Panc1 (cell line): ENCODE results near the gene SKI. TPM values are rescaled to one million over a fixed set of nuclear protein-coding genes. Genes with fewer than 3 reads are reported as not detected.

Source experiments
- ATAC-seq: fragments of 200-7000 bp; cut with Tn5 transposase; 2 replicates; pipeline ENCODE4 v1.9.1; 2020; ENCODE audit warnings: mild to moderate bottlenecking, moderate library complexity
- BruUV-seq: library from RNA; stranded (reverse); fragments of 400-500 nt; replicated peaks from 2 replicates; lab custom pipeline; 2021; lab: Mats Ljungman, UMichigan
- CTCF ChIA-PET: fragments of 300-600 bp; sonication (Branson Sonifier 250); formaldehyde crosslinking; loops from one replicate; lab custom pipeline; 2022; ENCODE audit warnings: antibody characterized with exemption; lab: Charles Lee
- POLR2A ChIA-PET: fragments of 300-600 bp; sonication (Branson Sonifier 250); formaldehyde crosslinking; loops from one replicate; lab custom pipeline; 2022; ENCODE audit warnings: antibody characterized with exemption; lab: Charles Lee
- DNase-seq: peaks from one replicate; pipeline ENCODE4 v3.0.0-alpha.2; 2010; ENCODE audit warnings: low read depth, low spot score
- H3K27ac ChIP-seq: 2 replicates; pipeline ENCODE4 v1.5.1; 2011; ENCODE audit warnings: mild to moderate bottlenecking, low read length, inconsistent platforms
- H3K27me3 ChIP-seq: fragments of 200-500 bp; sonication (Bioruptor generic); 2 replicates; pipeline ENCODE4 v1.6.0; 2014; ENCODE audit warnings: low read length, inconsistent platforms; ENCODE audit not compliant: control insufficient read depth, insufficient read depth
- H3K36me3 ChIP-seq: fragments of 200-500 bp; sonication (Bioruptor generic); 2 replicates; pipeline ENCODE4 v1.5.1; 2014; ENCODE audit warnings: inconsistent platforms, mild to moderate bottlenecking, low read length, moderate library complexity; ENCODE audit not compliant: control insufficient read depth, insufficient read depth
- H3K4me1 ChIP-seq: 2 replicates; pipeline ENCODE4 v1.5.1; 2011; ENCODE audit warnings: inconsistent platforms, mild to moderate bottlenecking, low read length, moderate library complexity; ENCODE audit not compliant: control insufficient read depth, insufficient read depth
- H3K4me3 ChIP-seq, 2 experiments: 2 replicates each; pipeline ENCODE4 v1.5.1; 2011 to 2012; ENCODE audit warnings: low read depth in 2 of 2, low read length in 2 of 2, mild to moderate bottlenecking in 2 of 2, inconsistent platforms in 1 of 2, moderate library complexity in 1 of 2
- H3K9me3 ChIP-seq: fragments of 200-500 bp; sonication (Bioruptor generic); 2 replicates; pipeline ENCODE4 v1.5.1; 2014; ENCODE audit warnings: low read depth, mild to moderate bottlenecking, inconsistent platforms, low read length, moderate library complexity; ENCODE audit not compliant: control insufficient read depth, insufficient read depth
- CTCF ChIP-seq: fragments of 450-650 bp; IDR thresholded peaks from 2 replicates; pipeline ENCODE4 v1.5.1; 2017; ENCODE audit warnings: mild to moderate bottlenecking
- POLR2AphosphoS5 ChIP-seq: IDR thresholded peaks from 2 replicates; pipeline ENCODE4 v1.6.1; 2012; ENCODE audit warnings: mild to moderate bottlenecking, low read depth, low read length, moderate library complexity
- REST ChIP-seq, 2 experiments: IDR thresholded peaks; 2 replicates each; pipeline ENCODE4 v1.6.1; 2011 to 2012; ENCODE audit warnings: low read depth in 2 of 2, control low read depth in 1 of 2, low read length in 1 of 2, mild to moderate bottlenecking in 1 of 2, moderate library complexity in 1 of 2; ENCODE audit not compliant: insufficient read depth in 1 of 2
- SIN3A ChIP-seq: IDR thresholded peaks from 2 replicates; pipeline ENCODE4 v1.6.1; 2012; ENCODE audit warnings: low read depth, mild to moderate bottlenecking, low read length, moderate library complexity, borderline replicate concordance; ENCODE audit not compliant: insufficient read depth
- TCF7L2 ChIP-seq: IDR thresholded peaks from 2 replicates; pipeline ENCODE4 v1.6.1; 2011; ENCODE audit warnings: mild to moderate bottlenecking, low read depth, low read length, inconsistent platforms
- in situ Hi-C: cut with HindIII; loops from 2 replicates; pipeline ENCODE4 v1.10.0; 2016; ENCODE audit warnings: low sequenced_read_pairs, low pct_unique_long_range_greater_than_20kb
- intact Hi-C: fragments of 100-400 bp; cut with micrococcal nuclease; formaldehyde crosslinking; loops from one replicate; pipeline ENCODE4 v1.10.0; 2022; ENCODE audit not compliant: unreplicated experiment
- total RNA-seq: library from RNA; stranded (reverse); gene quantifications from one replicate; pipeline ENCODE4 v1.2.1, GENCODE V29; 2021; ENCODE audit not compliant: unreplicated experiment

The SKI gene
- total RNA-seq, 1 experiment from 2014 or later: 63.2 TPM

GRCh38 chr1:2224631-2225428, 3.3 kb upstream of the SKI start:
- CTCF ChIA-PET: interaction anchor here (0.7 to 1.1 kb wide), 2 partner anchors 30 to 157 kb away, joined by 3 read pairs; partner anchors contain the start of gene FAAP20
- no peak for TF ChIP-seq POLR2AphosphoS5
- TF ChIP-seq SIN3A: no peak
- no peak for TF ChIP-seq REST (IDR thresholded peaks at IDR 0.05; ENCODE audit: insufficient read depth in 1 of 2, low read depth in 2 of 2, low read length in 1 of 2)
- no peak for TF ChIP-seq TCF7L2
- no peak for TF ChIP-seq CTCF
- peaks cover 6% of the 10 kb centered on the region for H3K4me1 ChIP-seq
- TSS peak; percentile 91 for BruUV-seq
- no peaks in the 10 kb centered on the region for H3K27me3 ChIP-seq
- in situ Hi-C loops: no loop called here
- peaks cover 2% of the 10 kb centered on the region; the same call in 1 of the 2 replicates for H3K36me3 ChIP-seq
- no peak overlapping the region for H3K27ac ChIP-seq
- no peaks in the 10 kb centered on the region for H3K9me3 ChIP-seq
- DNase-seq (no peak), ATAC-seq (no peak)
- no peak overlapping the region for H3K4me3 ChIP-seq
- POLR2A ChIA-PET: no interaction called here
- intact Hi-C loops: no loop called here

GRCh38 chr1:2226525-2227345, 1.4 kb upstream of the SKI start:
- ATAC-seq (peak; percentile 1; the same call in 1 of the 2 replicates), DNase-seq (no peak)
- TF ChIP-seq REST (IDR thresholded peaks at IDR 0.05; ENCODE audit: insufficient read depth in 1 of 2, low read depth in 2 of 2, low read length in 1 of 2) (no peak), CTCF (no peak), TCF7L2 (no peak), SIN3A (no peak), POLR2AphosphoS5 (no peak; the same call in 1 of the 2 replicates)
- peak overlapping the region; percentile 58 to 61 for H3K4me3 ChIP-seq
- peaks cover 6% of the 10 kb centered on the region for H3K4me1 ChIP-seq
- BruUV-seq: no TSS peak
- H3K9me3 ChIP-seq: no peaks in the 10 kb centered on the region
- POLR2A ChIA-PET: interaction anchor here (0.6 kb wide), 1 partner anchor 27 kb away, joined by 3 read pairs; no protein-coding TSS in a partner anchor
- H3K27ac ChIP-seq: peak overlapping the region; percentile 68
- H3K27me3 ChIP-seq: no peaks in the 10 kb centered on the region
- CTCF ChIA-PET: no interaction called here
- peaks cover 2% of the 10 kb centered on the region; the same call in 1 of the 2 replicates for H3K36me3 ChIP-seq
- in situ Hi-C loops: no loop called here
- intact Hi-C loops: no loop called here
